Measurements from ENCODE around the gene ACOT7.

GRCh38 chr1:6338695-6339094, 54.9 kb downstream of the ACOT7 start:
- TF ChIP-seq REST (IDR thresholded peaks at IDR 0.05; ENCODE audit: insufficient read depth in 1 of 2, low read depth in 2 of 2, low read length in 1 of 2) = no peak
- no peak for TF ChIP-seq CTCF (IDR thresholded peaks at IDR 0.05)
- TF ChIP-seq TCF7L2 (IDR thresholded peaks at IDR 0.05; ENCODE audit: low read depth, low read length) = no peak
- no peak for TF ChIP-seq POLR2AphosphoS5 (IDR thresholded peaks at IDR 0.05; ENCODE audit: low read depth, low read length)

Data from Panc1 (cell line).